Calu3 (cell line): ENCODE results near the gene ARHGAP22. TPM values are rescaled to one million over a fixed set of nuclear protein-coding genes. Genes with fewer than 3 reads are reported as not detected.

Experiments
- BruUV-seq: library from RNA; stranded (reverse); fragments of 400-500 nt; replicated peaks from 2 replicates; lab custom pipeline; 2021; lab: Mats Ljungman, UMichigan
- CTCF ChIA-PET: fragments of 300-600 bp; sonication (Branson Sonifier 250); formaldehyde crosslinking; loops from one replicate; lab custom pipeline; 2022; ENCODE audit warnings: antibody characterized with exemption; lab: Charles Lee
- DNase-seq: peaks from one replicate; pipeline ENCODE4 v3.0.0; 2022
- H3K27ac Mint-ChIP-seq: one replicate; pipeline ENCODE4 v1.8.0; 2022; ENCODE audit warnings: mixed read lengths; ENCODE audit not compliant: unreplicated experiment
- H3K27me3 Mint-ChIP-seq: one replicate; pipeline ENCODE4 v1.8.0; 2022; ENCODE audit warnings: mixed read lengths; ENCODE audit not compliant: unreplicated experiment
- H3K36me3 Mint-ChIP-seq: one replicate; pipeline ENCODE4 v1.8.0; 2022; ENCODE audit warnings: mild to moderate bottlenecking, moderate library complexity, mixed read lengths; ENCODE audit not compliant: insufficient read depth, unreplicated experiment
- H3K4me1 Mint-ChIP-seq: one replicate; pipeline ENCODE4 v1.8.0; 2022; ENCODE audit warnings: mild to moderate bottlenecking, low read depth, mixed read lengths; ENCODE audit not compliant: unreplicated experiment
- H3K4me3 Mint-ChIP-seq: one replicate; pipeline ENCODE4 v1.8.0; 2022; ENCODE audit warnings: mild to moderate bottlenecking, low read depth, moderate library complexity, mixed read lengths; ENCODE audit not compliant: unreplicated experiment
- H3K9me3 Mint-ChIP-seq: one replicate; pipeline ENCODE4 v1.8.0; 2022; ENCODE audit warnings: low read depth, mixed read lengths; ENCODE audit not compliant: unreplicated experiment
- intact Hi-C: fragments of 100-400 bp; cut with micrococcal nuclease; formaldehyde crosslinking; loops from one replicate; pipeline ENCODE4 v1.10.0; 2022; ENCODE audit not compliant: unreplicated experiment
- total RNA-seq: library from RNA; stranded (reverse); gene quantifications from 2 replicates; pipeline ENCODE4 v1.2.3, GENCODE V29; 2022
- TF ChIP-seq, protein P1 (sequence below): fragments of 200-600 bp; IDR thresholded peaks from one replicate; pipeline ENCODE4 v1.8.0; 2022; ENCODE audit warnings: antibody characterized with exemption; ENCODE audit not compliant: unreplicated experiment

Gene ARHGAP22
- total RNA-seq, 1 experiment from 2014 or later: 1.0 TPM

- TF ChIP-seq, protein P1, sequence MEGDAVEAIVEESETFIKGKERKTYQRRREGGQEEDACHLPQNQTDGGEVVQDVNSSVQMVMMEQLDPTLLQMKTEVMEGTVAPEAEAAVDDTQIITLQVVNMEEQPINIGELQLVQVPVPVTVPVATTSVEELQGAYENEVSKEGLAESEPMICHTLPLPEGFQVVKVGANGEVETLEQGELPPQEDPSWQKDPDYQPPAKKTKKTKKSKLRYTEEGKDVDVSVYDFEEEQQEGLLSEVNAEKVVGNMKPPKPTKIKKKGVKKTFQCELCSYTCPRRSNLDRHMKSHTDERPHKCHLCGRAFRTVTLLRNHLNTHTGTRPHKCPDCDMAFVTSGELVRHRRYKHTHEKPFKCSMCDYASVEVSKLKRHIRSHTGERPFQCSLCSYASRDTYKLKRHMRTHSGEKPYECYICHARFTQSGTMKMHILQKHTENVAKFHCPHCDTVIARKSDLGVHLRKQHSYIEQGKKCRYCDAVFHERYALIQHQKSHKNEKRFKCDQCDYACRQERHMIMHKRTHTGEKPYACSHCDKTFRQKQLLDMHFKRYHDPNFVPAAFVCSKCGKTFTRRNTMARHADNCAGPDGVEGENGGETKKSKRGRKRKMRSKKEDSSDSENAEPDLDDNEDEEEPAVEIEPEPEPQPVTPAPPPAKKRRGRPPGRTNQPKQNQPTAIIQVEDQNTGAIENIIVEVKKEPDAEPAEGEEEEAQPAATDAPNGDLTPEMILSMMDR: no peak
- no TSS peak for BruUV-seq
- intact Hi-C loops: no loop called here
- no peaks in the 10 kb centered on the region for H3K4me1 Mint-ChIP-seq
- H3K36me3 Mint-ChIP-seq: no peaks in the 10 kb centered on the region
- CTCF ChIA-PET: no interaction called here
- no peak overlapping the region for H3K4me3 Mint-ChIP-seq
- no peaks in the 10 kb centered on the region for H3K9me3 Mint-ChIP-seq
- H3K27ac Mint-ChIP-seq: no peak overlapping the region
- H3K27me3 Mint-ChIP-seq: peaks cover 36% of the 10 kb centered on the region
- no peak for DNase-seq
These were observed 69.3 kb downstream of the ARHGAP22 start for GRCh38 chr10:48535416-48536155.

GRCh38 chr10:48533951-48534720 lies 70.7 kb downstream of the ARHGAP22 start:
- intact Hi-C loops: no loop called here
- Mint-ChIP-seq H3K27ac (no peak overlapping the region), H3K4me3 (no peak overlapping the region), H3K27me3 (peaks cover 50% of the 10 kb centered on the region), H3K36me3 (no peaks in the 10 kb centered on the region), H3K4me1 (no peaks in the 10 kb centered on the region), H3K9me3 (no peaks in the 10 kb centered on the region)
- BruUV-seq: no TSS peak
- TF ChIP-seq, protein P1: no peak
- no peak for DNase-seq
- CTCF ChIA-PET: no interaction called here

DNA sequence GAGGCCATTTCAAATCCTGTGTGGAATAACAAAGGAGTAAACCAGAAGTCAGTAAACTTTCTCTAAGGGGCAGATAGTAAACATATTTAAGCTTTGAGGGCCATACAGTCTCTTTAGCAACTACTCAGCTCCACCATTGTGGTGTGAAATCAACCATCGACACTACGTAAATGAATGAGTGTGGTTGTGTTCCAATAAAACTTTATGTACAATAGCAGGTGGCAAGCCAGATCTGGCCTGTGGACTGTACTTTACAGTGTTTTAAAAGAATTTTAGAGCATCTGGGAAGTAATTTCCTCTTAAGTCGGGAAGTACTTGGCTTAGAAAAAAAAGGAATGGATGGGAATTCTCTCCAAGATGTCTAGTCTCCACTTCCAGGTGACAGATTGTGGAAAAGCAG lies 71.3 kb downstream of the ARHGAP22 start:
- Mint-ChIP-seq H3K27ac (no peak overlapping the region), H3K36me3 (no peaks in the 10 kb centered on the region), H3K27me3 (peaks cover 53% of the 10 kb centered on the region), H3K9me3 (no peaks in the 10 kb centered on the region), H3K4me3 (no peak overlapping the region), H3K4me1 (no peaks in the 10 kb centered on the region)
- no TSS peak for BruUV-seq
- no peak for DNase-seq
- TF ChIP-seq, protein P1: no peak
- intact Hi-C loops: no loop called here
- CTCF ChIA-PET: interaction anchor here (0.7 kb wide), 1 partner anchor 284 kb away, joined by 4 read pairs; no protein-coding TSS in a partner anchor

DNA sequence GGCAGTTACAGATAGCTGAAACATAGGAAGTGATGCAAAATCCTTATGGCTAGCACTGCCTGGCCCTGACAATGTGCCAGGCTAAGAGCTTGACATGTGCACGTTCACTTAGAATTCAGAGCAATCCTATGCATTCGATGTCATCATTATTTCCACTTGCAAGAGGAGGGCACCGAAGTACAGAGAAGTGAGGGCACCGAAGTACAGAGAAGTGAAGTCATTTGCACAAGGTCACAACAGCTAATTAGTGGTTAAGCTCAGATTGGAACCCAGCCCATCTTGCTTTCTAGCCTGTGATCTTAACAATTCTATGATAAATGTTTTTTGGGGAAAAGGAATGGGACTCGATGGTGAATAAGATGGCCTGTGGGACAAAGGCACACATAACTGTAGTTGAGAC lies 73.4 kb downstream of the ARHGAP22 start:
- TF ChIP-seq, protein P1: no peak
- no peak overlapping the region for H3K27ac Mint-ChIP-seq
- no TSS peak for BruUV-seq
- peaks cover 5% of the 10 kb centered on the region for H3K9me3 Mint-ChIP-seq
- intact Hi-C loops: no loop called here
- H3K27me3 Mint-ChIP-seq: peaks cover 55% of the 10 kb centered on the region
- no peak for DNase-seq
- no peak overlapping the region for H3K4me3 Mint-ChIP-seq
- H3K4me1 Mint-ChIP-seq: no peaks in the 10 kb centered on the region
- CTCF ChIA-PET: no interaction called here
- no peaks in the 10 kb centered on the region for H3K36me3 Mint-ChIP-seq
